NCI-H1417 treated with DMSO at 0.1 percent for 48 hours (cell line): Measurements from ENCODE around the gene RBM6.

ENCODE experiments used
- DNase-seq: peaks from one replicate; lab custom pipeline; 2025; lab: John Stamatoyannopoulos, UW

The RBM6 gene

GRCh38 chr3:50089609-50089945 is 149.6 kb downstream of the RBM6 start:
- no peak for DNase-seq

- DNase-seq, result no peak
Measured at GRCh38 chr3:50090984-50091383, 151.0 kb downstream of the RBM6 start.

GRCh38 chr3:50095352-50095998 is 155.5 kb downstream of the RBM6 start:
- no peak for DNase-seq

- no peak for DNase-seq
Measured at GRCh38 chr3:50100386-50100785, 160.4 kb downstream of the RBM6 start.

- no peak for DNase-seq
Measured at GRCh38 chr3:50100956-50101845, 161.3 kb downstream of the RBM6 start.

- no peak for DNase-seq
Measured at GRCh38 chr3:50102558-50102957, 162.6 kb downstream of the RBM6 start.

- DNase-seq, result no peak
Measured at GRCh38 chr3:50111757-50112156, 171.8 kb downstream of the RBM6 start.

GRCh38 chr3:50112462-50112861 is 172.5 kb downstream of the RBM6 start:
- DNase-seq, result no peak

GRCh38 chr3:50117120-50117519 is 177.2 kb downstream of the RBM6 start:
- no peak for DNase-seq

- no peak for DNase-seq
Measured at GRCh38 chr3:50118237-50118636, 178.3 kb downstream of the RBM6 start.

- DNase-seq, result no peak
Measured at GRCh38 chr3:50119786-50120185, 179.8 kb downstream of the RBM6 start.

GRCh38 chr3:50120364-50121071 is 180.6 kb downstream of the RBM6 start:
- DNase-seq, result no peak

- DNase-seq, result no peak
Measured at GRCh38 chr3:50121072-50122032, 181.4 kb downstream of the RBM6 start.

GRCh38 chr3:50122071-50122470 is 182.1 kb downstream of the RBM6 start:
- no peak for DNase-seq

- DNase-seq, result no peak
Measured at GRCh38 chr3:50122661-50123391, 182.9 kb downstream of the RBM6 start.

- no peak for DNase-seq
Measured at GRCh38 chr3:50123394-50124051, 183.6 kb downstream of the RBM6 start.

GRCh38 chr3:50124052-50124799 is 184.3 kb downstream of the RBM6 start:
- no peak for DNase-seq

- no peak for DNase-seq
Measured at GRCh38 chr3:50124800-50125178, 184.8 kb downstream of the RBM6 start.

GRCh38 chr3:50125541-50126286 is 185.8 kb downstream of the RBM6 start:
- DNase-seq, result no peak
